Ishikawa (cell line): ENCODE results near the gene ACAA2.
A peak's percentile ranks its signal among the peaks of the same experiment; 100 is the strongest.

Experiments used
- CREB1 ChIP-seq: IDR thresholded peaks from 2 replicates; pipeline ENCODE4 v1.6.1; 2012; ENCODE audit warnings: low read depth
- EGR1 ChIP-seq: IDR thresholded peaks from 2 replicates; pipeline ENCODE4 v1.6.1; 2012
- EP300 ChIP-seq: IDR thresholded peaks from 2 replicates; pipeline ENCODE4 v1.6.1; 2012; ENCODE audit warnings: borderline replicate concordance
- FOXM1 ChIP-seq: IDR thresholded peaks from 2 replicates; pipeline ENCODE4 v1.6.1; 2012; ENCODE audit warnings: low read depth, borderline replicate concordance
- NFIC ChIP-seq: IDR thresholded peaks from 2 replicates; pipeline ENCODE4 v1.6.1; 2012
- RAD21 ChIP-seq: IDR thresholded peaks from 2 replicates; pipeline ENCODE4 v1.6.1; 2012; ENCODE audit warnings: low read depth
- REST ChIP-seq: IDR thresholded peaks from 2 replicates; pipeline ENCODE4 v1.6.1; 2012; ENCODE audit warnings: low read depth, mild to moderate bottlenecking
- TAF1 ChIP-seq: IDR thresholded peaks from 2 replicates; pipeline ENCODE4 v1.6.1; 2012; ENCODE audit warnings: low read depth, mild to moderate bottlenecking
- TCF12 ChIP-seq: IDR thresholded peaks from 2 replicates; pipeline ENCODE4 v1.6.1; 2012; ENCODE audit warnings: low read depth
- TEAD4 ChIP-seq: IDR thresholded peaks from 2 replicates; pipeline ENCODE4 v1.6.1; 2012
- YY1 ChIP-seq: IDR thresholded peaks from 2 replicates; pipeline ENCODE4 v1.6.1; 2012; ENCODE audit warnings: low read depth
- ZBTB7A ChIP-seq: IDR thresholded peaks from 2 replicates; pipeline ENCODE4 v1.6.1; 2012; ENCODE audit warnings: low read depth
- TF ChIP-seq, protein P1 (sequence below): IDR thresholded peaks from 2 replicates; pipeline ENCODE4 v1.6.1; 2012
- TF ChIP-seq, protein P2 (sequence below): IDR thresholded peaks from 2 replicates; pipeline ENCODE4 v1.6.1; 2012

ACAA2 gene

DNA sequence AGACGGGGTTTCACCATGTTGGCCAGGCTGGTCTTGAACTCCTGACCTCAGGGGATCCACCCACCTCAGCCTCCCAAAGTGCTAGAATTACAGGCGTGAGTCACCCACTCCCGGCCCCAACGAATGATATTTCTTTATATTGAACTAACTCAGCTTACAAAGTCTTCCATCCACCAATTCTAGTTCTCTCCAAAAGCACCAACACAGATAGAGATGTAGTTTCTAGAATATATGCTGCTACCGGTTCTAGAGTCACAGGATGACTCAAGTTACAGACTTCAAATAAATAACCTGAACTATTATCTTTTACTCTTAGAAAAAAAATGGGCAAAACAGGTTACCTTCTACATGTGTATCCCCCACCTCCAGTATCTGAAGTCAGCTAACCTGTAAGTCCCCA, 9.2 kb downstream of the ACAA2 start:
- TF ChIP-seq REST (no peak), EGR1 (no peak), TAF1 (no peak), NFIC (no peak), TCF12 (no peak), YY1 (no peak), ZBTB7A (no peak)
- TF ChIP-seq, protein P1, sequence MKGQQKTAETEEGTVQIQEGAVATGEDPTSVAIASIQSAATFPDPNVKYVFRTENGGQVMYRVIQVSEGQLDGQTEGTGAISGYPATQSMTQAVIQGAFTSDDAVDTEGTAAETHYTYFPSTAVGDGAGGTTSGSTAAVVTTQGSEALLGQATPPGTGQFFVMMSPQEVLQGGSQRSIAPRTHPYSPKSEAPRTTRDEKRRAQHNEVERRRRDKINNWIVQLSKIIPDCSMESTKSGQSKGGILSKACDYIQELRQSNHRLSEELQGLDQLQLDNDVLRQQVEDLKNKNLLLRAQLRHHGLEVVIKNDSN: no peak

GRCh38 chr18:49802623-49803022, 10.7 kb downstream of the ACAA2 start:
- TF ChIP-seq CREB1: no peak
- TF ChIP-seq, protein P1: no peak
- TF ChIP-seq, protein P2, sequence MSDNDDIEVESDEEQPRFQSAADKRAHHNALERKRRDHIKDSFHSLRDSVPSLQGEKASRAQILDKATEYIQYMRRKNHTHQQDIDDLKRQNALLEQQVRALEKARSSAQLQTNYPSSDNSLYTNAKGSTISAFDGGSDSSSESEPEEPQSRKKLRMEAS: no peak
- TF ChIP-seq TCF12: no peak
- TF ChIP-seq NFIC: no peak
- TF ChIP-seq TEAD4: no peak

DNA sequence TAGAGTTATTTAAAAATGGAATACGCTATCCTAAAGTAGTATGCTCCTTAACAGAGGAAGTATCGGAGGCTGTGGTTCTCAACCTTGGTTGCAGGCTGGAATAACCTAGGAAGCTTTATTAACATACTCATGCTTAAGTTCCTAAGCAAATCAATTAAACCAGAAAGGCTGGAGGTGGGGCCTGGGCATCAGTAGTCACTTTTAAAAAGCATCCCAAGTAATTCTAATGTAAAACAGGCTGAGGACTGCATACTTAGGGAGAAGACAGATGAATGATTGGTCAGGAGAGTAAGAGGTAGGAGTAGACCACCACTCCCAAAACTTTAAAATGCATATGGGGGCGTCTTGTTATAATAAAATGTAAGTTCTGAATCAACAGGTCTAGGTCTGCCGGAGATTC, 15.3 kb downstream of the ACAA2 start:
- TF ChIP-seq RAD21: no peak
- TF ChIP-seq, protein P2: no peak
- no peak for TF ChIP-seq TAF1
- no peak for TF ChIP-seq EP300
- TF ChIP-seq TEAD4: no peak
- no peak for TF ChIP-seq CREB1

- TF ChIP-seq YY1 (no peak), CREB1 (no peak), ZBTB7A (no peak), NFIC (peak; percentile 51)
- TF ChIP-seq, protein P2: no peak
- TF ChIP-seq, protein P1: no peak
Observed at GRCh38 chr18:49795612-49796552, 17.5 kb downstream of the ACAA2 start.

DNA sequence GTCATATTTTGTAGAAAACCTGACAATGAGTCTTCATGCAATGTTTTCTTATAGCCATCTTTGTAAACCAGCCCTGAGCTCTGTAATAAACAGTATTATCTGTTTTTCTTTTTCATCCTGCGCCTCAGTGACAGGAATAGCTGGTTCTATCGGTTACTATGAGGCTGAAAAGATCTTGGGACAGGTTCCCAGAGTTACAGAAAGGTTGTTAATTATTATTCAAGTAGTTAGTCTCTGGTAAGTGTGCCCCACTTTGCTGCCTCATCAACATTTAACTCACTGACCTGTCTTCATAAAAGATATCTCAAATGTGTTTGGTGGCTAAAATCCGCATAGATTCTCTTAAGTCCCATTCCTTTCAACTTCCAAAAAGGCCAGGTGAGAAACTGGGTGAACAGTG, 18.6 kb downstream of the ACAA2 start:
- no peak for TF ChIP-seq CREB1
- TF ChIP-seq EGR1: no peak
- no peak for TF ChIP-seq NFIC

- TF ChIP-seq RAD21 (no peak), CREB1 (no peak), TEAD4 (no peak), ZBTB7A (no peak)
Observed at GRCh38 chr18:49788327-49788898, 24.9 kb downstream of the ACAA2 start.

GRCh38 chr18:49786019-49786720, 27.2 kb downstream of the ACAA2 start:
- TF ChIP-seq NFIC: no peak
- TF ChIP-seq, protein P1: no peak
- TF ChIP-seq, protein P2: no peak
- TF ChIP-seq TCF12: no peak
- TF ChIP-seq EP300: no peak
- no peak for TF ChIP-seq FOXM1
- no peak for TF ChIP-seq CREB1
- TF ChIP-seq TEAD4: no peak
